Mucosa of descending colon (tissue), 3 donors: ENCODE measurements around the gene TMEM81. TPM values are rescaled to one million over a fixed set of nuclear protein-coding genes. Genes with fewer than 3 reads are reported as not detected.

Experiments used
- ATAC-seq: fragments of 200-7000 bp; cut with Tn5 transposase; one replicate; pipeline ENCODE4 v1.9.1; 2020; ENCODE audit warnings: mild to moderate bottlenecking, moderate library complexity
- DNase-seq, 3 donors: peaks; one replicate each; pipeline ENCODE4 v3.0.0-alpha.2; 2020
- H3K36me3 ChIP-seq: fragments of 200-600 bp; one replicate; pipeline ENCODE4 v1.8.0; 2021; ENCODE audit warnings: low read depth, mild to moderate bottlenecking
- H3K4me1 ChIP-seq: fragments of 200-600 bp; one replicate; pipeline ENCODE4 v1.8.0; 2021; ENCODE audit warnings: low read depth, mild to moderate bottlenecking
- H3K4me3 ChIP-seq: fragments of 200-600 bp; one replicate; pipeline ENCODE4 v1.8.0; 2021; ENCODE audit warnings: mild to moderate bottlenecking
- H3K9me3 ChIP-seq: fragments of 200-600 bp; one replicate; pipeline ENCODE4 v1.8.0; 2021; ENCODE audit warnings: mild to moderate bottlenecking
- intact Hi-C, 2 donors: fragments of 100-400 bp; cut with DNase I in 1 of 2; cut with micrococcal nuclease in 1 of 2; formaldehyde crosslinking; loops; one replicate each; pipeline versions ENCODE4 v1.11.0 to v1.11.1; 2022; cut with DNase I, micrococcal nuclease
- total RNA-seq, 3 donors: library from RNA; stranded (reverse); fragmentation: NEBNext Ultra II Directional in 2 of 3; extraction: Animal tissue kit (Norgen Biotek cat#: 25700) in 2 of 3; gene quantifications; one replicate each; pipeline versions ENCODE4 v1.2.1 to v1.2.4, GENCODE V29; 2021 to 2023
- TF ChIP-seq, protein P1 (sequence below): fragments of 200-600 bp; IDR thresholded peaks from one replicate; pipeline ENCODE4 v1.8.0; 2022; ENCODE audit warnings: antibody characterized with exemption, mild to moderate bottlenecking
- donor health status: DM: no; HTN: no; CAD: no; lungs with moderate emphysema.
- donor health status: DM: no; HTN: no; CAD: no.
- donor health status: DM: no; HTN: yes; CAD: no.

Gene TMEM81
- total RNA-seq, 3 donors from 2014 or later: 1.9 to 3.8 (median 2.3) TPM

DNA sequence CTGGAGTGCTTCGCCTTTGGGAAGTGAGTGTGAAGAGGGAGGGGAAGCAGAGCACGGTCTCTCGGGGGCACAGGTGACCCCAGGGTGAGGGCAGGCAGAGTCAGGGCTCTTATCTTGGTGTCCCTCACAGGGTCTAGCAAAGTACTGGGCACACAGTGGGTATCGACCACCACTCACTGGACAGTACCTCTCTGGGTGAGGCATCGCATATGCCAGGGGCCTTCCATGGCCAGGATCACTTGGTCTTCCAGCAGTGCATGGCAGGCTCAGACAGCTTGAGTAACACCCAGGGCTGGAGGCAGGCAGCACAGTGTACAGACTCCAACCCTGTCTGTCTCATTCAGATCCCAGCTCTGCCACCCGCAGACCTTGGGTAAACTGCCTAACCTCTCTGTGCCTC, 24.6 kb downstream of the TMEM81 start:
- H3K4me3 ChIP-seq: no peak overlapping the region
- TF ChIP-seq, protein P1, sequence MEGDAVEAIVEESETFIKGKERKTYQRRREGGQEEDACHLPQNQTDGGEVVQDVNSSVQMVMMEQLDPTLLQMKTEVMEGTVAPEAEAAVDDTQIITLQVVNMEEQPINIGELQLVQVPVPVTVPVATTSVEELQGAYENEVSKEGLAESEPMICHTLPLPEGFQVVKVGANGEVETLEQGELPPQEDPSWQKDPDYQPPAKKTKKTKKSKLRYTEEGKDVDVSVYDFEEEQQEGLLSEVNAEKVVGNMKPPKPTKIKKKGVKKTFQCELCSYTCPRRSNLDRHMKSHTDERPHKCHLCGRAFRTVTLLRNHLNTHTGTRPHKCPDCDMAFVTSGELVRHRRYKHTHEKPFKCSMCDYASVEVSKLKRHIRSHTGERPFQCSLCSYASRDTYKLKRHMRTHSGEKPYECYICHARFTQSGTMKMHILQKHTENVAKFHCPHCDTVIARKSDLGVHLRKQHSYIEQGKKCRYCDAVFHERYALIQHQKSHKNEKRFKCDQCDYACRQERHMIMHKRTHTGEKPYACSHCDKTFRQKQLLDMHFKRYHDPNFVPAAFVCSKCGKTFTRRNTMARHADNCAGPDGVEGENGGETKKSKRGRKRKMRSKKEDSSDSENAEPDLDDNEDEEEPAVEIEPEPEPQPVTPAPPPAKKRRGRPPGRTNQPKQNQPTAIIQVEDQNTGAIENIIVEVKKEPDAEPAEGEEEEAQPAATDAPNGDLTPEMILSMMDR: no peak
- ATAC-seq: no peak
- intact Hi-C loops: loop anchor here (5.0 kb wide), 1 partner anchor 72 kb away; no protein-coding TSS in a partner anchor
- no peaks in the 10 kb centered on the region for H3K9me3 ChIP-seq
- H3K36me3 ChIP-seq: no peaks in the 10 kb centered on the region
- peaks cover 2% of the 10 kb centered on the region for H3K4me1 ChIP-seq
- DNase-seq: no peak

DNA sequence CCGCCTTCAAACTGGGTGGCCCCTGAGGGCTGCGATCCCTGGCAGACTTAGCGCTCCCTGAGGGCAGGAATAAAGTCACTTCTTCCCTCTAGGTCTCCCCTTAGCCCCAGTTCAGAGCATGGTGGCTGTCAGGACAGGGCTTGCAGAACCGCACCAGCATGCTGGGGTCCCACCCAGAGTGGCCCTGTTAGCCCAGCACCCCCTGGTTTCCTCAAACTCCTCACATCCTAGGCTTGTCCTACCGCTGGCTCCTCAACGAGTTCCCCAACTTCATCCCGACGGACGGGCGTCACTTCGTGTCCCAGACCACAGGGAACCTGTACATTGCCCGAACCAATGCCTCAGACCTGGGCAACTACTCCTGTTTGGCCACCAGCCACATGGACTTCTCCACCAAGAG, 25.4 kb downstream of the TMEM81 start:
- ATAC-seq (no peak), DNase-seq (no peak)
- TF ChIP-seq, protein P1: no peak
- no peaks in the 10 kb centered on the region for H3K9me3 ChIP-seq
- H3K36me3 ChIP-seq: no peaks in the 10 kb centered on the region
- peaks cover 2% of the 10 kb centered on the region for H3K4me1 ChIP-seq
- H3K4me3 ChIP-seq: no peak overlapping the region
- intact Hi-C loops: no loop called here

DNA sequence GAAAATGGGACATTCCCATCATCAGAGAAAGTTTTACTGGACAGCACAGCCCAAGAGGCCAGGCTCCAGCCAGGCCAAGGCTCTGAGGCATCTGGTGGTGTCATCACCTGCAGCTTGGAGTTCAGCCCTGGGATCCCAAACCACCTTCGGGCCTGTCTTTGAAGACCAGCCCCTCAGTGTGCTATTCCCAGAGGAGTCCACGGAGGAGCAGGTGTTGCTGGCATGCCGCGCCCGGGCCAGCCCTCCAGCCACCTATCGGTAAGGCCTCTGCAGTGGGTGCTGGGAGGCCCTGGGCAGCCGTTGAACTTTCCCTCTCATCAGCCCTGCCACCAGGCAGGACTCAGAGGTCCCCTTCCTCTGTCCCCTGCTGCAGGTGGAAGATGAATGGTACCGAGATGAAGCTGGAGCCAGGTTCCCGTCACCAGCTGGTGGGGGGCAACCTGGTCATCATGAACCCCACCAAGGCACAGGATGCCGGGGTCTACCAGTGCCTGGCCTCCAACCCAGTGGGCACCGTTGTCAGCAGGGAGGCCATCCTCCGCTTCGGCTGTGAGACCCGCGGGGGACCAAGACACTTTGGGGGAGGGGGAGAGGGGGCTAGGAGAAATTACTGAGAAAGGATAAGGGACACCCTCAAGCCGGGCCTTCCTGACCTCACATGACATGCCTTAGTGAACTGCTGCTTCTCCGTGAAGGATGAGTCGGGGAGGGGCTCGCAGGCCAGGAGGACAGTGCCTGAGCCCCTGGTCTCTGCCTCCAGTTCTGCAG, 26.3 kb downstream of the TMEM81 start:
- Histone ChIP-seq H3K4me1 (peaks cover 2% of the 10 kb centered on the region), H3K36me3 (no peaks in the 10 kb centered on the region), H3K9me3 (no peaks in the 10 kb centered on the region), H3K4me3 (no peak overlapping the region)
- no peak for DNase-seq
- no peak for ATAC-seq
- TF ChIP-seq, protein P1: no peak
- intact Hi-C loops: no loop called here

DNA sequence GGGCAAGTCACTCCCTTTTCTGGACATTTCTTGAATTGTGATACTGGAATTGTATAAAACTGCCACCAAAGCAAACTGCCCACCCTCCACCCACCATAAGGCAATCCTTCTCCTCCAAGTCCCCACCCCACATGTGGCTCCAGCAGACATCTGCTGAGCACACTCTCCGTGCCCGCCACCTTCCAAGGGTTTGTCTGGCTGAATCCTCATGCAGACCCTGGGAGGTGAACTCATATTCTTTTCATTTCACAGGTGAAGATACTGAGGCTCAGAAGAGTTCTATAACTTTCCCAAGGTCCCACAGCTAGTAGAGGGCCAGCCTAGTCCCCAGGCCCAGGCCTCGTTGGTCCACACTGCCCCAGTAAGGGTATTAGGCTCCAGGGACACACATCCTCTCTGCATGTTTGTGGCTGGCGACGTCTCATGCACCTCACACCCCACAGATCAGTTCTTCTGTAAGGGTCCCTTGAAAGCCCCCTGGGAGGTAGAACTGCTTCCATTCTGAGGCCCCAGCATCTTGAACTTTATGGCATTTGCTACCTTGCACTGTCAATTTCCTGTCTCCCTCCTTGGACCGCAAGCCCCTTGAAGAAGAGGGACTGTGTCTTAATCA, 27.2 kb downstream of the TMEM81 start:
- no peak overlapping the region for H3K4me3 ChIP-seq
- TF ChIP-seq, protein P1: no peak
- no peak for ATAC-seq
- H3K36me3 ChIP-seq: no peaks in the 10 kb centered on the region
- H3K4me1 ChIP-seq: peaks cover 2% of the 10 kb centered on the region
- DNase-seq: no peak
- H3K9me3 ChIP-seq: no peaks in the 10 kb centered on the region
- intact Hi-C loops: no loop called here

DNA sequence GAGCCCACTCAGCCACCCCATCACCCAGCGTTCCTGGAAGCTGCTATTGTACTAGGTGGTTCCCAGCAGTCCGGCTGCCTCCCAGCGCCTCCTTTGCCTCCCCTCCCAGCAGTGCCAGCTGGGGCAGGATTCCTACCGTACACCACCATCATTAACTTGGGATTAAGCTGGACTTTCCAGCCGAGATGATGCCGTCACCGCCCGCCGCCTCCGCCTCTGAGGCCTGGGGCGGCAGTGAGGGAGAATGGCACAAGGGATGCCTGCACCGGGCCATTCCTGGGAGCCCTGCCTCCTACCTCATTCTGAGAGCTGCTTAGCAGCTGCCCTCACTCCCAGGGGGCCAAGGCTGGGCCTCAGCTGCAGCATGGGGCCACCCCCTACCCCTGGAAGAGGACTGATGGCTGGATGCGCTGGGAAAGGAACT, 28.1 kb downstream of the TMEM81 start:
- Histone ChIP-seq H3K4me3 (no peak overlapping the region), H3K4me1 (no peaks in the 10 kb centered on the region), H3K36me3 (no peaks in the 10 kb centered on the region), H3K9me3 (no peaks in the 10 kb centered on the region)
- no peak for ATAC-seq
- TF ChIP-seq, protein P1: no peak
- DNase-seq: no peak
- intact Hi-C loops: no loop called here
